ENCODE measurements around the gene CPM.

CPM gene

DNA sequence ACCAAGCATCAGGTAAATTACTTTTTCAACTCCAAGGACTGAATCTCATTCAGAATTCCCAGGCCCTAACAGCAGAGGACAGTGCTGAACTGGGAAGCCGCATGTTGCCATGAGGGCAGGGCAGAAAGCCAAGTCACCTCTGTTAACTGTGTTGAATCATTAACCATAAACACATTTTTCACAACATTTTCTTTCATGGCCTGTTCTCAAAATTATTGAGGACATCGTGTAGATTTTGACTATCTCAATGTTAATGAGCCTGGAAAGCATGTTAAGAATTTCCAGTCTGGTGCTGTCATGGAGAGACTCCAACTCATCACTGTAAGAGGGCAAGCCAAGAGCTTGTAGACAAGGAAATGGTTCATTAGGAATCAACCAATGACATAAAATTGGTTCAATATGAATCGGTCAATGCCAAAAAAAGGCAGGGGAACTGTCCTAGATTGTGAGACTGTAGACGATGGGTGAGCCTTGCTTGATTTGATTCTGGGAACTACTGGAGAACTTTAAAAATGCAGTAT, 33.7 kb downstream of the CPM start:
- FAIRE-seq (no peak), DNase-seq (ENCODE audit: insufficient read length, low spot score) (no peak)
- TF ChIP-seq, protein P1, sequence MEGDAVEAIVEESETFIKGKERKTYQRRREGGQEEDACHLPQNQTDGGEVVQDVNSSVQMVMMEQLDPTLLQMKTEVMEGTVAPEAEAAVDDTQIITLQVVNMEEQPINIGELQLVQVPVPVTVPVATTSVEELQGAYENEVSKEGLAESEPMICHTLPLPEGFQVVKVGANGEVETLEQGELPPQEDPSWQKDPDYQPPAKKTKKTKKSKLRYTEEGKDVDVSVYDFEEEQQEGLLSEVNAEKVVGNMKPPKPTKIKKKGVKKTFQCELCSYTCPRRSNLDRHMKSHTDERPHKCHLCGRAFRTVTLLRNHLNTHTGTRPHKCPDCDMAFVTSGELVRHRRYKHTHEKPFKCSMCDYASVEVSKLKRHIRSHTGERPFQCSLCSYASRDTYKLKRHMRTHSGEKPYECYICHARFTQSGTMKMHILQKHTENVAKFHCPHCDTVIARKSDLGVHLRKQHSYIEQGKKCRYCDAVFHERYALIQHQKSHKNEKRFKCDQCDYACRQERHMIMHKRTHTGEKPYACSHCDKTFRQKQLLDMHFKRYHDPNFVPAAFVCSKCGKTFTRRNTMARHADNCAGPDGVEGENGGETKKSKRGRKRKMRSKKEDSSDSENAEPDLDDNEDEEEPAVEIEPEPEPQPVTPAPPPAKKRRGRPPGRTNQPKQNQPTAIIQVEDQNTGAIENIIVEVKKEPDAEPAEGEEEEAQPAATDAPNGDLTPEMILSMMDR (IDR thresholded peaks at IDR 0.05; ENCODE audit: insufficient read depth, missing control alignments), result no peak

DNA sequence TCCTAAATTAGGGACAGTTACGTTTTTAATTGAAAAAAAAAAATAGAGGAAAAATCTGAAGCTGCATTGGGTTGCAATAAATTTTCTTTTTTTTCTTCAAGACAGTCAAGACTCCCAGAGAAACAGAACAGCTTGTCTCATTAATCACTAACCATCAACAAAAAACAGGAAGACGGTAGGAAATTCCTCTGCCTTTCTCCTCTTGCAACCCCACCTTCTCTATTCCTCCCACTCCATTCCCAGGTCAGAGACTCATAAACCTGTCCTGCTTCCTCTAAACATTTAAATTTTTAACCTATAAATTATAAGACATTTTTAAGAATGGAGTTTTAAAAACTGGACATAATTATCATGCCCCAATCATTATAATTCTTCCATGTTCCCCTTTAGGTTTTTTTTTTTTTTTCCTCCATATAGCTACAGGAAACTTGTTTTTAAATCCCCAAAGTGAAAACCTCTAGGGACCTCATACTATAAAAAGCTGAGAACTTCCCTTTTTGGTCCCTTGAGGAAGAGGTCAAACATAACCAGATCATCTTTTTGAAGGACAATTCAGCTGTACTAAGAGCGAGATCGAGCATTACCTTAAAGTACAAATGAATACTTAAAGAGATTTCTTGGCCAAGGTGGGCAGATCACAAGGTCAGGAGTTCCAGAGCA, 36.0 kb downstream of the CPM start:
- no peak for DNase-seq (ENCODE audit: insufficient read length, low spot score)
- TF ChIP-seq, protein P1 (IDR thresholded peaks at IDR 0.05; ENCODE audit: insufficient read depth, missing control alignments), result no peak
- FAIRE-seq, result no peak

DNA sequence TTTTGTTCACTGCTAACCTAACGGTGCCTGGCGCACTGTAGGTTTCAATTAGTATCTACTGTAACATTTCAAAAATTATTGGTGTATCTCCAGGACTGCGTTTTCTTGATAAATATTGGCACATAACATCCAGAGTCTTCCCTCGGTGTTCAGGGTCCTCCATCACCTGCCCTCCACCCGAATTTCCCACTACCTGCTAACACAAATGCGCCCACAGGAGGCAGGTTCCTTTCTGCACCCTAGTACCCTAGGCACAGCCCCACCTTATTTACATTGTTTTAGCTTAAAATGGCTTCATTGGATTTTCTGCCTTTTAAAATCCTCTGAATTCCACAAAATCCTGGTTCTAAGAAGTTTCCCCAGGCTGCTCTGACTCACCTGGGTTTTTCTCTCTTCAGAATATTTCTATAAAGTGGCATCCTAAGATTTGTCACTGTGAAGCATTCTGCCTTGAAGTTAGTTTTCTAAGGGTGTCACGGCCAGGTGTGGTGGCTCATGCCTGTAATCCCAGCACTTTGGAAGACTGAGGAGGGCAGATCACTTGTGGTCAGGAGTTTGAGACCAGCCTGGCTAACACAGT, 38.6 kb downstream of the CPM start:
- no peak for DNase-seq (ENCODE audit: insufficient read length, low spot score)
- TF ChIP-seq, protein P1 (IDR thresholded peaks at IDR 0.05; ENCODE audit: insufficient read depth, missing control alignments), result no peak
- FAIRE-seq, result no peak

DNA sequence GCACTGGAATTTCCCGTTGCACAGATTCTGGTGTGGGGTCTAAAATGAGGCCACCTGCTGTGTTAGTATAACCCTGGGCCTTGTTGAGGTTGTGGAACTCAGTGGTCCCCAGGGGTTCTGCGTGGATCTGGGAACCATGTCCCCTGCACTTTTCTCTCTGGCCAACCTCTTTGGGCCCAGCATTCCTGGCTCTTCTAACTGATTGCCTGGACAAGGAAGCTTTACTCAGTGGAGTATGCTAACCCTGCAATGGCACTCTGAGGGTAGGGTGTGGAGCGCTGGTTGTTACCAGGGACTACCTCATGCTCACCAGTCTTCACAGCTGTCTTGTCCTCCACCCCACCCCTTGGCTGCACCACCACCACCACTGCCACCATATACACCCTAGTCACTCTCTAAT, 39.2 kb downstream of the CPM start:
- no peak for FAIRE-seq

DNA sequence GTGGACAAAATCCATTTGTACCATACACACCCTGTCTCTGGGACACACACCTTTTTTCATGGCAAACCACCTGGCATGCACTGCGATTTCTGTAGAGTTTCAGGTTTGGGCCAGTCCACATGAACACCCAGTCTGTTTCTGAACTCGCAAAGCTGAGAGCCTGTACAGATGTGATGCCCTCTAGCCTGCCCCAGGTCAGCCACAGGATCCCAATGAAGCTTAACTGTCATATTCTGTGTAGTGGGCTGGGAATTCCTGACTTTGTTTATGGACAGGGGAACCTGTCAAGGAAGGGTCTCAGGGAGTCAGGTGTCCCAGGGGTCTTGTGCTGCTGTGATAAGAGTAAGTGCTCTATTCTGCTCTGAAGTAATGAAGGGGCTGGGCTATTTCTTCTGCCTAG, 39.8 kb downstream of the CPM start:
- TF ChIP-seq, protein P1 (IDR thresholded peaks at IDR 0.05; ENCODE audit: insufficient read depth, missing control alignments), result no peak
- no peak for FAIRE-seq

More for the DNA sequence above, 39.2 kb downstream of the CPM start:
- DNase-seq (ENCODE audit: insufficient read length, low spot score), result no peak
- TF ChIP-seq, protein P1 (IDR thresholded peaks at IDR 0.05; ENCODE audit: insufficient read depth, missing control alignments), result no peak

GRCh38 chr12:68891141-68891540, 41.8 kb downstream of the CPM start:
- FAIRE-seq (no peak), DNase-seq (ENCODE audit: insufficient read length, low spot score) (no peak)
- TF ChIP-seq, protein P1 (IDR thresholded peaks at IDR 0.05; ENCODE audit: insufficient read depth, missing control alignments), result no peak

More for the DNA sequence above, 39.8 kb downstream of the CPM start:
- no peak for DNase-seq (ENCODE audit: insufficient read length, low spot score)

- no peak for DNase-seq (ENCODE audit: insufficient read length, low spot score)
- no peak for FAIRE-seq
- TF ChIP-seq, protein P1 (IDR thresholded peaks at IDR 0.05; ENCODE audit: insufficient read depth, missing control alignments), result no peak
Measured at GRCh38 chr12:68890701-68891113, 42.3 kb downstream of the CPM start.
